Mesodermal cell (in vitro differentiated cells): ENCODE results near the gene PDZD2.

Source experiments
- H3K27ac ChIP-seq: 2 replicates; pipeline ENCODE4 v1.7.0; 2013; ENCODE audit warnings: mild to moderate bottlenecking, low read depth, low read length, moderate library complexity; ENCODE audit not compliant: severe bottlenecking
- H3K36me3 ChIP-seq: 2 replicates; pipeline ENCODE4 v1.7.1; 2013; ENCODE audit warnings: mild to moderate bottlenecking, low read length, moderate library complexity; ENCODE audit not compliant: control insufficient read depth, insufficient read depth
- H3K4me1 ChIP-seq: one replicate; pipeline ENCODE4 v1.7.1; 2013; ENCODE audit warnings: mild to moderate bottlenecking, low read length; ENCODE audit not compliant: insufficient read depth, control insufficient read depth, poor library complexity, severe bottlenecking
- H3K4me3 ChIP-seq: 2 replicates; pipeline ENCODE4 v1.7.0; 2013; ENCODE audit warnings: low read length, control low read depth, mild to moderate bottlenecking; ENCODE audit not compliant: insufficient read depth, poor library complexity, severe bottlenecking; ENCODE audit errors: extremely low read depth
- H3K9me3 ChIP-seq: 2 replicates; pipeline ENCODE4 v1.7.1; 2013; ENCODE audit warnings: mild to moderate bottlenecking, low read length, moderate library complexity; ENCODE audit not compliant: control insufficient read depth
- WGBS, 2 experiments: methylation state at CpG; one replicate each; pipeline ENCODE4 v1.1.5; 2013; ENCODE audit warnings: missing lambda C conversion rate in 2 of 2; ENCODE audit not compliant: insufficient coverage in 2 of 2; 5-methylcytosine and 5-hydroxymethylcytosine counted together

PDZD2 gene

DNA sequence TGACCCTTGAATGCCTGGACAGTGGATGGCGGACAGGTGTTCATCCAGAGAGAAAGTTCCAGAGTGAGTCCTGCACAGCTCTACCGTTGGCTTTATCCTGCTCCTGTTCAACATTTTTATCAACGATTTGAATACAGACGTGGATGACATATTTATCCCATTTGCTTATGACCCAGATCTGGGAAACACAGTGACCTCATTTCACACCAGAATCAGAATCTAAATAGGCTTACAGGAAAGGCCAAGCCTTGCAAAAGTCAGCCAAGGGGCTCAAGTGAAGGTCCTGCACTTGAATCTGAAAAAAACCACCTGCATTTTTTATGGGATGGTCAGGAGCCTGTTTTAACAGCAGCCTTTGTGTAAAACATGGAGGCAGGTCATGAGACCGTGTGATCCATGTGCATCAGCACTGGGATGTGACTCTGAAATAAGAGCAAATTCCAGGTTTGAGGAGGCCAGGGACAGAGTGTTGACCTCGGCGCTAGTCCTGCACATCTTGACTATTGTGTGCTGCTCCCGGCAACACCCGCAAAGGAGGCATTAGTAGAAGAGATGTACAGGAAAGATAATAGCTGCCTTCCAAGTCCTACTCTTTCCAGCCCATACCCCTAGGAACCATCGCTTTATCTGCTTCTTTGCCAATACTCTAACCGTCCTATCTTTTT lies 18.5 kb downstream of the PDZD2 start:
- H3K4me1 ChIP-seq: no peaks in the 10 kb centered on the region
- H3K27ac ChIP-seq: no peak overlapping the region
- 89 to 94% methylated on average over 11 of the region's 11 CpGs for WGBS, 2 experiments
- H3K36me3 ChIP-seq: no peaks in the 10 kb centered on the region
- no peaks in the 10 kb centered on the region for H3K9me3 ChIP-seq
- no peak overlapping the region for H3K4me3 ChIP-seq

DNA sequence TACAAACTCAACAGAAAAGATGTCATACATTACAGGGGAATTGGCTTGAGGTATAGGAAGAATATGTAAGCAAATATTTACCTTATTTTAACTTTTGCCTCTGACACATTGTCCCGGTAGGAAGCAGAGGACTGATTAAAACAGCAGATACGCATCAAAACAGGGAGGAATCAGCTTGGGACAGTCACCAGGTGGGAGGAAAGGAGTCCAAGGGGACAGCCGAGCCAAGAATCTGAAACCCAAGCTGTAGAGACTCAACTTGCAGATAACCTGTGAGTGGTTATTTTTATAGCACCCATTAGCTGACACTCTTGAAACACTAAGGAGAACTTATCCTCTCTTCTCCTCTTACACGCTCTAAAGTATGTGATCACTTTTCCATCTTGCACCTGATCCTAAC lies 22.3 kb downstream of the PDZD2 start:
- Histone ChIP-seq H3K27ac (no peak overlapping the region), H3K36me3 (no peaks in the 10 kb centered on the region), H3K4me3 (no peak overlapping the region), H3K4me1 (no peaks in the 10 kb centered on the region), H3K9me3 (no peaks in the 10 kb centered on the region)
- 90 to 100% methylated on average over 2 to 3 of the region's 4 CpGs for WGBS, 2 experiments

DNA sequence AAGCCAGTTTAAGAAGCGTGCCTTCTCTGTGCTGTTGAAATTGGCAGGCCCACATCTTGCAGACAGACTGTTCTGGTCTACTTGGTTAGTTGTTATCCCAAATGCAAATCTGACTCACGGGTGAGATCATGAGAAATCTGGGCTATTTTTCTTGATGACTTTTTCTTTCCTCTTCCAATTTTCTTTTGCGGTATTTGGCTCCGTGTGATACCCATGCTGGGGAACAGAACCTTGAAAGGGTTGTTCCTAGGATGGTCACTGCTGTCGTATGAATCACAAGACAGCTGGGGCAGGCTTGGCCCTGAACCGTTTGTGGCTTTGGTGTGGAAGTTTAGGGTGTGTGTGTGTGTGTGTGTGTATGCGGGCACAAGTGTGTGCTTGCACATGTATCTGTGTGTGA lies 24.6 kb downstream of the PDZD2 start:
- Histone ChIP-seq H3K27ac (no peak overlapping the region), H3K9me3 (no peaks in the 10 kb centered on the region), H3K36me3 (no peaks in the 10 kb centered on the region), H3K4me3 (no peak overlapping the region), H3K4me1 (no peaks in the 10 kb centered on the region)
- 81 to 90% methylated on average over 4 of the region's 7 CpGs for WGBS, 2 experiments

DNA sequence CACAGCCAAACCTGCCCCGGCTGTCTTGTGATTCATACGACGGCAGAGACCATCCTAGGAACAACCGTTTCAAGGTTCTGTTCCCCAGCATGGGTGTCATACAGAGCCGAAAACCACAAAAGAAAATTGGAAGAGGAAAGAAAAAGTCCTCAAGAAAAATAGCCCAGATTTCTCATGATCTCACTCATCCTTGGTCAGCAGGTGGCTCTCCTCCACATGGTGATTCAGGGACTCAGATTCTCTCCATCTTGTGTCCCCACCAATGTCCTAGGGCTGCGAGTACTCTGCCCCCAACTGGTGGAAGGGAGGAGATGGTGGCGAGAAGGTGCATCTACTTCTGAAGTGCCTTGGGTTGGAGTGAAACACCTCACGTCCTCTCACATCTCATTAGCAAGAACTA lies 25.6 kb downstream of the PDZD2 start:
- no peak overlapping the region for H3K27ac ChIP-seq
- no peak overlapping the region for H3K4me3 ChIP-seq
- no peaks in the 10 kb centered on the region for H3K36me3 ChIP-seq
- WGBS, 2 experiments: 83 to 95% methylated on average over 1 to 5 of the region's 8 CpGs
- no peaks in the 10 kb centered on the region for H3K9me3 ChIP-seq
- H3K4me1 ChIP-seq: no peaks in the 10 kb centered on the region

- Histone ChIP-seq H3K27ac (no peak overlapping the region), H3K4me1 (no peaks in the 10 kb centered on the region), H3K9me3 (no peaks in the 10 kb centered on the region), H3K4me3 (no peak overlapping the region), H3K36me3 (no peaks in the 10 kb centered on the region)
- 88 to 89% methylated on average over 8 to 9 of the region's 9 CpGs for WGBS, 2 experiments
These were observed 32.4 kb downstream of the PDZD2 start for GRCh38 chr5:31671339-31671741.

DNA sequence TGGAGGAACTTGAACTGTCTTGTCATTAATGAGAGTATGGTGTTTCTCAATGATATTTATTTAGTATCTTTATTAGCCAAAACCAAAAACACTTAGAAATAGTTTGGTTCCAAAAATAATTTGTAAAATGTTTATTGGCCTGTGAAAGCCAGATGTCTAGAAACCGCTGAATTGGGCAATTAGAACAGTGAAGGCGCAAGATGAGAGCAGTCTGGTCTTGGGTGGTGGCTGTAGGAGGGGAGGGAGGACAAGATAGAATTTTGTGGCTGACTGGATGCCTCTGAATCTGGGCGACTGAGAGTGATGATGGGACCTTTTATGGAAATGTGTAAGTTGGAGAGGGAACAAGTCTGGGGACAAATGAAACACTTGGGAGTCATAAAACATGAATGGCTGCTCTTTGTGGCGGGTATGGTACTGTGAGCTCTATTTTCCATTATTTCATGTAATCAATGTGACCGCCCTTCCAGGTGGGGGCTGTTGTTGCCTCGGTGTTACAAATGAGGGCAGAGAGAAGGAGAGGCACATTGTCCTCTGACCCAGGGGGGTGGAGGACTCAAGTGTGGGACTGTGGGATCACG lies 35.5 kb downstream of the PDZD2 start:
- no peak overlapping the region for H3K4me3 ChIP-seq
- H3K9me3 ChIP-seq: no peaks in the 10 kb centered on the region
- no peaks in the 10 kb centered on the region for H3K4me1 ChIP-seq
- no peaks in the 10 kb centered on the region for H3K36me3 ChIP-seq
- H3K27ac ChIP-seq: no peak overlapping the region
- 89 to 92% methylated on average over 5 of the region's 7 CpGs for WGBS, 2 experiments

GRCh38 chr5:31675472-31675871 lies 36.5 kb downstream of the PDZD2 start:
- Histone ChIP-seq H3K27ac (no peak overlapping the region), H3K4me1 (no peaks in the 10 kb centered on the region), H3K9me3 (no peaks in the 10 kb centered on the region), H3K4me3 (no peak overlapping the region), H3K36me3 (no peaks in the 10 kb centered on the region)
- WGBS, 2 experiments: 89 to 95% methylated on average over 4 to 5 of the region's 6 CpGs

- Histone ChIP-seq H3K9me3 (no peaks in the 10 kb centered on the region), H3K36me3 (no peaks in the 10 kb centered on the region), H3K27ac (no peak overlapping the region), H3K4me1 (no peaks in the 10 kb centered on the region), H3K4me3 (no peak overlapping the region)
- WGBS, 2 experiments: 43 to 100% methylated on average over 1 to 3 of the region's 6 CpGs
These were observed 39.2 kb downstream of the PDZD2 start for GRCh38 chr5:31678180-31678579.

GRCh38 chr5:31680528-31680927 lies 41.6 kb downstream of the PDZD2 start:
- Histone ChIP-seq H3K36me3 (no peaks in the 10 kb centered on the region), H3K4me3 (no peak overlapping the region), H3K27ac (no peak overlapping the region), H3K9me3 (no peaks in the 10 kb centered on the region), H3K4me1 (no peaks in the 10 kb centered on the region)
- 89 to 90% methylated on average over 12 of the region's 12 CpGs for WGBS, 2 experiments

DNA sequence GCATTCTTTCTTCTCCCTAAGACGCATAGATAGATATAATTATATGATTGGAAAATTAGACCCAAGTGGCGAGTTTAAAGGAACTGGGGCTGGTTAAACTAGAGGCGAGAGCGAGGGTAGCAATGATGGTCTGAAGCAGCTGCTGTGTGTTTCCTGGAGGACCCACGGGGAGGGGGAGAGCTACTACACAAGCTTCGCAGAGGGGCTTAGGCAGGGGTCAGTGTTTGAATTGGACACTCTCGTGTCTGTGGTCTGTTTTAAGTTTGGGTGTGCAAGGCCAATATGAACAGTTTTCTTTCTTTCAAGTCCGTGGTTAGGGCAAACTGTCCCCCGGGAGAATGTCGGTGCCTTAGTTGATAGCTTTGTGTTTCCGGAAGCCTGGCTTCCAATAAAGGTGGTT lies 43.1 kb downstream of the PDZD2 start:
- Histone ChIP-seq H3K27ac (no peak overlapping the region), H3K9me3 (no peaks in the 10 kb centered on the region), H3K36me3 (no peaks in the 10 kb centered on the region), H3K4me1 (no peaks in the 10 kb centered on the region), H3K4me3 (no peak overlapping the region)
- WGBS, 2 experiments: 71 to 86% methylated on average over 7 to 8 of the region's 11 CpGs

DNA sequence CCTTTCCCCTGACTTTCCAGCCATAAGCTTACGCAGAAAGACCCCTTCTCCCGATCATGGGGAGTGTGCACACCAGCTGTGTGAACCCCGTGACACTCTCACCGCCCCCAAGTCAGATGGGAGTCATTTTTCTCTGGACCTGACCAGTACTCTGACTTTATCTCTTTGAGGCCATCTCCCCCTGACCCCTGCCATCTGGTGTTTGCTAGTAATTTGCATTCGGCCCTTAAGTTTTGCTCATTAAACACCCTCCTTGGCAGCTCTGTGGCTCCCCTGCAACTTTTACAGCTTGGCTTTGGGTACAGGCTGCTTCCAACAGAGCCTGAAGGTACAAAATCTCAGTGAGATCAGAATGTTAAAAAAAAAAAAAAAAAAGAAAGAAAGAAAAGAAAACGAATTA lies 43.9 kb downstream of the PDZD2 start:
- H3K27ac ChIP-seq: no peak overlapping the region
- no peaks in the 10 kb centered on the region for H3K9me3 ChIP-seq
- no peak overlapping the region for H3K4me3 ChIP-seq
- H3K4me1 ChIP-seq: no peaks in the 10 kb centered on the region
- no peaks in the 10 kb centered on the region for H3K36me3 ChIP-seq
- WGBS, 2 experiments: 73 to 78% methylated on average over 4 to 5 of the region's 6 CpGs
